Measurements from ENCODE around the gene LRRC75B. TPM values are rescaled to one million over a fixed set of nuclear protein-coding genes. Genes with fewer than 3 reads are reported as not detected.

Gene LRRC75B
- total RNA-seq, 1 experiment from 2014 or later, result 7.9 TPM

DNA sequence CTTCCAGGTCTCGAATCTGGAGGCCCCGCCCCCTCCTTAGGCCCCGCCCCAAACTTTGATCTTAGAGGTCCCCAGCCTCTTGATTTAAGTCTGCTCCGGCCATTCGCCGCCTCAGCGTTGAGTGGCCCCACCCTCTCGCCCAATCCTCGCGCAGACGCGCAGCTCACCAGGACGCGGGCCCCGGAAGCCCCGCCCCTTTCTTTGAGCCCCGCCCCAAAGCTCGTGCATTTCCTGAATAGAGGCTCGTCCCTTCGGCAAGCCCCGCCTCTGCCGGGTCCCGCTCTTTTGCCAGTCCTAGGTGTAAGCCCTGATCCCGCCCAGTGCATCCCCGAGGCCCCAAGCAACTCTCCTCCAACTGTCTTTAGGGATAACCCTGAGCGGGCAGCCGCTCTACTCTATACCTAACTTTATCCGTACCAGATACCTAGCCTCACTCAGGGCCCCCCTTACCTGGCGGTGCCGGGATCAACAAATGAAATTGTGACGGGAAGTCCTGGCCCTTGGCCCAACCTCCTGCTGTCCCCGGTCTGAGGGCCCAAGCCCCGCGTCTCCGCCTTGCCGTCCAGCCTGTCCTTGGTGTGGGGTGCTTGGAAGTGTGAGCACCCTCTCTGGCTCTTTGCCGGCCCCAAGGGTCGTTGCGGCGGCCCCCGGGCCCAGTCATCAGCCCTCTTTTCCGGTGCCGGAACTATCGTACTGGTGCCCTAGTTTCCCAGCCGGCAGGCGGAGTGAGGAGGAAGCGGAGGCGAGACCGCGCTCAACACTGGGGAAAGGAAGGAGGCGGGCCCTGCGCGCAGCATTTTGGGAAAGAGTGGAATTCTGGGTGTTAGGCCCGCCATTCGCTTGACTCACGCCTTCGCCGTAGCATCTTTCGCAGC is 37.5 kb downstream of the LRRC75B start, which contains the start of gene SNRPD3 (continued):
- TF ChIP-seq, protein P1, sequence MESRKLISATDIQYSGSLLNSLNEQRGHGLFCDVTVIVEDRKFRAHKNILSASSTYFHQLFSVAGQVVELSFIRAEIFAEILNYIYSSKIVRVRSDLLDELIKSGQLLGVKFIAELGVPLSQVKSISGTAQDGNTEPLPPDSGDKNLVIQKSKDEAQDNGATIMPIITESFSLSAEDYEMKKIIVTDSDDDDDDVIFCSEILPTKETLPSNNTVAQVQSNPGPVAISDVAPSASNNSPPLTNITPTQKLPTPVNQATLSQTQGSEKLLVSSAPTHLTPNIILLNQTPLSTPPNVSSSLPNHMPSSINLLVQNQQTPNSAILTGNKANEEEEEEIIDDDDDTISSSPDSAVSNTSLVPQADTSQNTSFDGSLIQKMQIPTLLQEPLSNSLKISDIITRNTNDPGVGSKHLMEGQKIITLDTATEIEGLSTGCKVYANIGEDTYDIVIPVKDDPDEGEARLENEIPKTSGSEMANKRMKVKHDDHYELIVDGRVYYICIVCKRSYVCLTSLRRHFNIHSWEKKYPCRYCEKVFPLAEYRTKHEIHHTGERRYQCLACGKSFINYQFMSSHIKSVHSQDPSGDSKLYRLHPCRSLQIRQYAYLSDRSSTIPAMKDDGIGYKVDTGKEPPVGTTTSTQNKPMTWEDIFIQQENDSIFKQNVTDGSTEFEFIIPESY (IDR thresholded peaks at IDR 0.05; ENCODE audit: extremely low read depth, insufficient replicate concordance, low read length), result no peak
- TF ChIP-seq YY1 (IDR thresholded peaks at IDR 0.05; ENCODE audit: extremely low read depth, insufficient replicate concordance, low read depth, low read length), result peak; percentile 85
- TF ChIP-seq ZNF274 (IDR thresholded peaks at IDR 0.05; ENCODE audit: low read depth, low read length), result no peak

DNA sequence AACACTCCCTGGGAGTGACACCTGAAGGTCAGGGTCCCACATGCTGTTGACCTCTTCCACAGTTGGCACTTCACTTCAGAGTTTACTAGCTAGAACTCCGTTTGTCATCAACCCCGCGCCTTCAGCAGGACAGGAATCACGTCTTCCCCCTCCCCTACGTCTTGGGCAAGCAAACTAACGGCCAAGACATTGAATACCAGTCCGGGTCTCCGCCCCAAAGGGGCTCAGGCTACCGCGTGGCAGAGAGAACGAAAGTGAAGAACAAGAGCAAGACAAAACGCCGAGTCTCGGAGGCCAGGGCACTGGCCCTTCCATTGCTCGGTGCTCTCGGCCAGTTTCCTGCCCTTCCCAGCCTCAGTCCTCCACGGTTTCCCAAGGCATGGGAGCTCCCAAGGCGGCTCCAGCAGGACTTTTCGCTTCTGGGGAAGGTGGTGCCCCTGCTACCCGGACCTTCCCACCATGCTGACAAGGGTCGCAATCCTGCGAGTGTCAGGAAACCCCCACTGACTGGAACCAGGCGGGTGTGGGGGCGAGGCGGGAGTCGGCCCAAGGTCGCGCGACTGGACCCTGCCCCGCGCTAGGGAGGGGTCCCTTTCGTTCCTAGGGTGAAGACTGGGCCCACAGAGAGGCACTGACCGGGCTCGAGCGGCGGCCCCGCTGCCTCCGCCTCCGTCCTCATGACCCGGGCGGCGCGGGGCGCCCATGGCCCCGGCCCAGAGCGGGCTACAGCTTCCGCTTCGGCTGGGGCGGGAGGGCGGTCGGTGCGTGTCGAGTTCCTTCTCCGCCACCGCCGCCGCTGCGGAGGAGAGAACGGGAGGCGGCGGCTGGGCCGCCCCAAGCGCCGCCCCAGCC is 38.3 kb downstream of the LRRC75B start, which contains the start of gene GUCD1:
TSS of gene GUCD1 (minus strand) at position 826 of the 852 bp plus-strand sequence. CDS start at position 679, 147 bp downstream.
- H3K4me3 ChIP-seq (replicated peaks in 1 of 2; ENCODE audit: low read depth in 1 of 2, low read length in 2 of 2), result peak within 1 kb of the TSS; percentile 70 to 95
- ChIA-PET POLR2A (interaction anchor here (0.6 to 0.7 kb wide), 2 partner anchors 15 to 43 kb away, joined by 3 to 4 read pairs; no protein-coding TSS in a partner anchor), RAD21 (ENCODE audit: low non-redundant PET in 1 of 2, low total read pairs in 2 of 2, uncharacterized antibody in 2 of 2, unreplicated experiment in 2 of 2) (interaction anchor here in 1 of 2 experiments (0.7 kb wide), 1 partner anchor 90 kb away, joined by 13 read pairs; no protein-coding TSS in a partner anchor), CTCF (interaction anchor here (1.0 to 1.7 kb wide), 2 partner anchors 33 to 380 kb away, joined by 4 to 6 read pairs; no protein-coding TSS in a partner anchor)
- H3K27ac ChIP-seq (ENCODE audit: low read depth, low read length), result peak within 1 kb of the TSS; percentile 87
- H3K4me2 ChIP-seq (ENCODE audit: low read length), result peak within 1 kb of the TSS; percentile 88
- H3K36me3 ChIP-seq (ENCODE audit: control insufficient read depth in 1 of 2, insufficient read depth in 2 of 2, low read length in 2 of 2), result peaks cover 20 to 24% of the 10 kb centered on the region in 2 experiments
- intact Hi-C loops (cut with micrococcal nuclease), result no loop called here
- no peaks in the 10 kb centered on the region for H3K27me3 ChIP-seq (ENCODE audit: insufficient read depth, low read length)
- H3K4me1 ChIP-seq (ENCODE audit: control insufficient read depth in 1 of 2, insufficient read depth in 2 of 2, low read length in 2 of 2), result peaks cover 11 to 23% of the 10 kb centered on the region in 2 experiments
- no peaks in the 10 kb centered on the region for H3K9me2 ChIP-seq (ENCODE audit: insufficient read depth)
- no TSS peak for BruUV-seq (replicated peaks)
- H2AFZ ChIP-seq (ENCODE audit: low read depth, low read length, poor library complexity, severe bottlenecking), result peak within 1 kb of the TSS; percentile 46
- peaks cover 77% of the 10 kb centered on the region for H3K79me2 ChIP-seq (ENCODE audit: insufficient read depth, low read length)
- peak; percentile 18; the same call in 1 of the 2 replicates for ATAC-seq
- peaks cover 6% of the 10 kb centered on the region; the same call in 1 of the 2 replicates for H4K20me1 ChIP-seq (ENCODE audit: insufficient read depth)
- H3K9ac ChIP-seq (ENCODE audit: low read length), result peak within 1 kb of the TSS; percentile 95
- DNase-seq (ENCODE audit: low read depth, low spot score), result no peak
- no peaks in the 10 kb centered on the region for H3K9me3 ChIP-seq (ENCODE audit: control insufficient read depth in 1 of 2, insufficient read depth in 1 of 2, low read depth in 1 of 2, low read length in 2 of 2)
- peak; percentile 67; the same call in 1 of the 2 replicates for TF ChIP-seq POLR2AphosphoS5 (IDR thresholded peaks at IDR 0.05; ENCODE audit: low read depth, low read length)
- TF ChIP-seq, protein P1 (IDR thresholded peaks at IDR 0.05; ENCODE audit: extremely low read depth, insufficient replicate concordance, low read length), result no peak
